NCI-H146 treated with DMSO at 0.1 percent for 48 hours (cell line): ENCODE data around the gene AVPI1.
"Not testable (repeated sequence)": the region's sequence is repeated elsewhere in the genome, so short reads cannot be mapped to it uniquely, and the experiment has no call there.

Experiments used
- DNase-seq: peaks from one replicate; lab custom pipeline; 2025; ENCODE audit not compliant: unreplicated experiment; lab: John Stamatoyannopoulos, UW

AVPI1 gene

DNA sequence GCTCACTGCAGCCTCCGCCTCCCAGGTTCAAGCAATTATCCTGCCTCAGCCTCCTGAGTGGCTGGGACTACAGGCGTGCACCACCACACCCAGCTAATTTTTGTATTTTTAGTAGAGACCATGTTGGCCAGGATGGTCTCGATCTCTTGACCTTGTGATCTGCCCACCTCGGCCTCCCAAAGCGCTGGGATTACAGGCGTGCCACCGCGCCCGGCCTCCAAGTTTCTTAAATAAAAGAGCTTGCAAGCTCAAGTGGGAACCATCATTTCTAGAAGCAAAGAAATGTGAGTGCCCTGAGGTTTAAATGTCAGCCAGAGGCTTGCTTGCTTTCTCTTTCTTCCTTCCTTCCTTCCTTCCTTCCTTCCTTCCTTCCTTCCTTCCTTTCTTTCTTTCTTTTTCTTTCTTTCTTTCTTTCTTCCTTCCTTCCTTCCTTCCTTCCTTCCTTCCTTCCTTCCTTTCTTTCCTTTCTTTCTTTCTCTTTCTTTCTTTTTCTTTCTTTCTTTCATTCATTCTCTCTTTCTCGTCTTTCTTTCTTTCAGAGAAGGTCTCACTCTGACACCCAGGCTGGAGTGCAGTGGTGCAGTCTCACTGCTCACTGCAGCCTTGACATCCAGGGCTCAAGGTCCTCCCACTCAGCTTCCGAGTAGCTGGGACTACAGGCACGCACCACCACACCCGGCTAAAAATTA, 44.4 kb downstream of the AVPI1 start:
- DNase-seq, result not testable (repeated sequence)

DNA sequence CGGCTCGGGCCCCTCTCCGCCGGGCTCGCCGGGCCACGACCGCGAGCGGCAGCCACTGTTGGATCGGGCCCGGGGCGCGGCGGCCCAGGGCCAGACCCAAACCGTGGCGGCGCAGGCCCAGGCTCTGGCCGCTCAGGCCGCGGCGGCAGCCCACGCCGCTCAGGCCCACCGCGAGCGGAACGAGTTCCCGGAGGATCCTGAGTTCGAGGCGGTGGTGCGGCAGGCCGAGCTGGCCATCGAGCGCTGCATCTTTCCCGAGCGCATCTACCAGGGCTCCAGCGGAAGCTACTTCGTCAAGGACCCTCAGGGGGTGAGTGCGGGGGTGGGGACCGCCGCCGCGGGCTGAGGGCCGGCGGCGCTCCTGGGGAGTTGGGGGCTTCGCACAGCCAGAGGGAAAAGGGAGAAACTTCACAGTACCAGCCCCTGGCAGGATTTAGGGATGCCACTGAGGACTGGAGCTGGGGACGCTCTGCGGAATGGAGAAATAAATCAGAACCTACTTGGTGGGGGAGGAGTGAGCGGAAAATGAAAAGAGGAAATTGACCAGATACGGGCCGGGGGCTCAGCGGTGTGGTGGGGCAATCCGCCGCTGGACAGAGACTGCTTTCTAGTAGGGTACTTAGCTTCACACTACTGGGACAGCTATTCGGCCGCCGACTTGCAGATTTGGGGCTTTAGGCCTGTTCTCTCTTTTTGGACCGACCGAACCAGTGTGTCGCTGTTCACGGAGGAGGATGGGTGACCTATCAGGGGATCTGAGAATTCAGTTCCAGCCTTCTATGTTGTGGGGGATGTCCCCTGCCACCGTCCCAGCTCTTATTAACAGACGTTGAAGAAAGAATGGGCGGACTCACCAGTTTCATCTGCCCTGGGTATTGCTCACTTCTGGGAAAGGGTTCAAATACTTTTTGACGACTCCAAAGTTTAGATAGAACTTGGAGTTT, 45.9 kb downstream of the AVPI1 start:
- no peak for DNase-seq

DNA sequence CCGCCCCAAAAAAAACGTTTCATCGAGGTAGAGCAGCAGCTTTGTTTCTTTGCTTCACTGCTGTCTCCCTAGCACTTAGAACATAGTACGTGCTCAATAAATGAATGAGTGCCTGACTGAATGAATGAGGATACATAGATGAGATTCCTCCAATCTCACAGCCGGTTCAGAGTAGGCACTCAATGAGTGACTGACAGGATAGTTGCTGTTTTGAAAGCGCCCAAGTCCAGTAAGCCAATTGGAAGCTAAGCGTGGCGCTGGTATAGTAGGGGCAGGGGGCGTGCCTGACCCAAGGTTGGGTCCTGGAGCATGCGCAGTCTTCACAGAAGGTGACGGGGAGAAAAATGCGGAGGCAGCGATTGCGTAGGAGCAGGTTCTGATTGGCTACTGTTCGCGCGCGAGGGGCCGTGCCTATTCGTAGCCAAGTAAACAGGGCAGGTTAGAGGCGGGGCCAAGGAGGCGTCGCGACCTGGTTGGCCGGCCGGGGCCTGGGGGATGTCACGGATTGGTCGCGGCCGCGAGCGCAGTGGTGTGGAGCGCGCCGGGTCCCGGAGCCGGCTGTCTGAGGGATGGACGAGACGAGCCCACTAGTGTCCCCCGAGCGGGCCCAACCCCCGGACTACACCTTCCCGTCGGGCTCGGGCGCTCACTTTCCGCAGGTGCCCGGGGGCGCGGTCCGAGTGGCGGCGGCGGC, 46.7 kb downstream of the AVPI1 start, which contains the start of gene PI4K2A:
Gene PI4K2A (plus strand): TSS at position 498 of the 694 bp plus-strand sequence. CDS start 72 bp downstream, at position 570.
- peak; percentile 98 for DNase-seq

GRCh38 chr10:97639090-97639489, 48.0 kb downstream of the AVPI1 start:
- not testable (repeated sequence) for DNase-seq

DNA sequence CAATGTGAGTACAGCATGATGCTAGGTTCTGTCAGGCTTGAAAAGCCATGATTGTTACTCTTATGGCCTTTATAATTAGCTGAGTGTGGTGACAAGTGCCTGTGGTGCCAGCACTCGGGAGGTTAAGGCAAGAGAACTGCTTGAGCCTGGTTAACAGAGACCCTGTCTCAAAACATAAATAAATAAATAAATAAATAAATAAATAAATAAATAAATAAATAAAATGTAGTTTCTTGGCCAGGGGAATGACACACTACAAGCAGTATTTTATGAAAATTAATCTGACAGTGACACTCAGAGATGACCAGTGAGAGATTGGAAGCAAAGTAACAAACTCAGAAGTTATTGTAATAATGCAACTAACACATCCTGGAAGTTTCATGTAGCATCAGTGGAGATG, 51.5 kb downstream of the AVPI1 start:
- no peak for DNase-seq

- DNase-seq, result peak; percentile 18
Measured at GRCh38 chr10:97633921-97634320, 53.1 kb downstream of the AVPI1 start.

- DNase-seq, result peak; percentile 90
Measured at GRCh38 chr10:97632949-97633884, 53.8 kb downstream of the AVPI1 start, which contains the start of gene MORN4. Gene MORN4, minus strand, starts transcription at chr10:97633500. Its CDS starts 13,847 bp downstream, at chr10:97619653.

DNA sequence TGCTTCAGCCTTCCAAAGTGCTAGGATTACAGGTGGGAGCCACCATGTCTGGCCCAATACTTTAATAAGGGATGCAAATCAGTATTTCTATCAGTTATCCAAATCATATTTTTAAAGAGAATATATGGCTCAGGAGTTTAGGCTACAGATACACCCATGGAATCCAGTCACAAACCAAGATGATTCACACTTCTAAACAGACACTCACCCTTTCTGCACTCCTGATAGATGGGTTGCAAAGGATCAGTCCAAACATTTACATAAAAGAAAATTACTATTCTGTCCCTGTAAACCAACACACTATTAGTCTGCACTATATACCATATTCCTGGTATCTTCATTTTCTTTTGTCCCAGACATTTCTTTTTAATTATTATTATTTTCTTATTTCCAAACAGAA, 55.9 kb downstream of the AVPI1 start:
- no peak for DNase-seq

GRCh38 chr10:97629289-97629688, 57.8 kb downstream of the AVPI1 start:
- no peak for DNase-seq

DNA sequence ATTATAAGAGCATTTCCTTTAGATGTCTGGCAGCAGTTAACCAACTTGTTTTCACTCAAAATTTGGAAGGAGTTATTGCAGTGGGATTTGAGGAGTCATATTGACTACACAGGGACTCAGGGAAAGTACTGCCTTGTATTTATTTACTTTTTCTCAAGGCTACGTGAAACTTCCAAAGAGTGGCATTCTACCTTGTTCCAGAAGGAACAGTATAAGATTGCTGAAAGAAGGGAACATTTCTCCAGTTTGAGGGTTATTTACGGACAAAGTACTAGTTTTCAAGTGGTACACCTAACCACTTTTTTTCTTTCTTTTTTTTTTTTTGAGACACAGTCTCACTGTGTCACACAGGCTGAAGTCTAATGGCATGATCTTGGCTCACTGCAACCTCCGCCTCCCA, 58.8 kb downstream of the AVPI1 start:
- DNase-seq, result no peak

DNA sequence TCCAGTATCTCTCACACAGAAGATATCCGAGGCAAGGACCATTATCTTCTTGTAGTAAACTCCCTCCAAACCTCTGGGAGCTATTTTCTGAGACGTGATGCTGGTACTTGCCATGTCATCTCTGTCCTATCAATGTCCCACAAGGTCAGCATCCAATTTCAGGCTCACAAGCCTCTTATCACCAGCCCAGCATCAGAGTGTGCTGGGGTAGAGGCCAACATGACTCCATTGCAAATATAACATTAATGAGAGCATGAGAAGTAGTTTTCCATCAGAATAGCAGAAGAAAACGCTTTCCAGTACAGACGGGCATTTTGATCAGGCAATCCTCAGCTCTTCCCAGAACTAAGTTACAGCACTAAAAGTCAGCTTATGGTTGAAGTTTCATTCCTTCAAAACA, 59.3 kb downstream of the AVPI1 start:
- no peak for DNase-seq
